SK-N-SH treated with all-trans-retinoic acid at 6 μM for 48 hours (cell line): ENCODE measurements around the gene IL18.

ENCODE experiments used
- ATAC-seq: fragments of 200-7000 bp; cut with Tn5 transposase; 3 replicates; pipeline ENCODE4 v1.9.1; 2020; ENCODE audit warnings: mild to moderate bottlenecking, moderate library complexity
- BACH2 ChIP-seq: fragments of 250-450 bp; sonication (Bioruptor Pico); IDR thresholded peaks from 2 replicates; pipeline ENCODE4 v1.9.0; 2021; ENCODE audit warnings: mild to moderate bottlenecking, borderline replicate concordance
- CSDC2 ChIP-seq: fragments of 250-450 bp; sonication (Bioruptor Pico); IDR thresholded peaks from 2 replicates; pipeline ENCODE4 v1.5.0; 2020; ENCODE audit warnings: mild to moderate bottlenecking, moderate library complexity
- ESRRG ChIP-seq: fragments of 250-450 bp; sonication (Bioruptor Pico); IDR thresholded peaks from 2 replicates; pipeline ENCODE4 v1.6.1; 2021; ENCODE audit warnings: mild to moderate bottlenecking
- GLIS3 ChIP-seq: fragments of 250-450 bp; sonication (Bioruptor Pico); IDR thresholded peaks from 2 replicates; pipeline ENCODE4 v1.5.0; 2020; ENCODE audit warnings: mild to moderate bottlenecking, moderate library complexity
- ISL1 ChIP-seq: fragments of 250-450 bp; sonication (Bioruptor Pico); IDR thresholded peaks from 2 replicates; pipeline ENCODE4 v2.1.2; 2022; ENCODE audit warnings: mild to moderate bottlenecking, moderate library complexity
- OSR1 ChIP-seq: fragments of 250-450 bp; sonication (Bioruptor Pico); IDR thresholded peaks from 2 replicates; pipeline ENCODE4 v1.8.0; 2022; ENCODE audit warnings: moderate library complexity, mild to moderate bottlenecking, inconsistent platforms
- PATZ1 ChIP-seq: fragments of 250-450 bp; sonication (Bioruptor Pico); IDR thresholded peaks from 2 replicates; pipeline ENCODE4 v1.8.0; 2020; ENCODE audit warnings: mild to moderate bottlenecking, moderate library complexity, borderline replicate concordance
- PPARA ChIP-seq: fragments of 250-450 bp; sonication (Bioruptor Pico); IDR thresholded peaks from 2 replicates; pipeline ENCODE4 v1.5.0; 2020; ENCODE audit warnings: mild to moderate bottlenecking, borderline replicate concordance
- RARB ChIP-seq: fragments of 250-450 bp; sonication (Bioruptor Pico); IDR thresholded peaks from 2 replicates; pipeline ENCODE4 v1.8.0; 2021; ENCODE audit warnings: mild to moderate bottlenecking, moderate library complexity
- SNAI2 ChIP-seq: fragments of 250-450 bp; sonication (Bioruptor Pico); IDR thresholded peaks from 2 replicates; pipeline ENCODE4 v1.5.0; 2020; ENCODE audit warnings: mild to moderate bottlenecking, moderate library complexity
- TCF4 ChIP-seq: fragments of 250-450 bp; sonication (Bioruptor Pico); IDR thresholded peaks from 2 replicates; pipeline ENCODE4 v1.8.0; 2021; ENCODE audit warnings: mild to moderate bottlenecking, moderate library complexity, borderline replicate concordance
- TSHZ2 ChIP-seq: fragments of 250-450 bp; sonication (Bioruptor Pico); IDR thresholded peaks from 2 replicates; pipeline ENCODE4 v1.5.0; 2020; ENCODE audit warnings: mild to moderate bottlenecking, moderate library complexity
- ZC3H10 ChIP-seq: fragments of 250-450 bp; sonication (Bioruptor Pico); IDR thresholded peaks from 2 replicates; pipeline ENCODE4 v1.5.1; 2021; ENCODE audit warnings: mild to moderate bottlenecking, moderate library complexity
- ZFP3 ChIP-seq: fragments of 250-450 bp; sonication (Bioruptor Pico); IDR thresholded peaks from 2 replicates; pipeline ENCODE4 v1.5.0; 2020; ENCODE audit warnings: mild to moderate bottlenecking, moderate library complexity
- ZFP30 ChIP-seq: fragments of 450-650 bp; formaldehyde crosslinking; IDR thresholded peaks from 2 replicates; pipeline ENCODE4 v1.5.0; 2022; ENCODE audit warnings: mild to moderate bottlenecking, moderate library complexity
- ZNF565 ChIP-seq: fragments of 450-650 bp; formaldehyde crosslinking; conservative IDR thresholded peaks from 2 replicates; pipeline ENCODE4 v1.5.0; 2020; ENCODE audit warnings: low read depth, mild to moderate bottlenecking, moderate library complexity
- ZNF70 ChIP-seq: fragments of 450-650 bp; formaldehyde crosslinking; IDR thresholded peaks from 2 replicates; pipeline ENCODE4 v1.5.0; 2020; ENCODE audit warnings: mild to moderate bottlenecking, moderate library complexity
- ZNF8 ChIP-seq: fragments of 450-650 bp; formaldehyde crosslinking; IDR thresholded peaks from 2 replicates; pipeline ENCODE4 v1.5.0; 2020; ENCODE audit warnings: mild to moderate bottlenecking, moderate library complexity
- TF ChIP-seq, protein P1 (sequence below): fragments of 250-450 bp; sonication (Bioruptor Pico); IDR thresholded peaks from 2 replicates; pipeline ENCODE4 v1.5.1; 2021; ENCODE audit warnings: mild to moderate bottlenecking, moderate library complexity
- TF ChIP-seq, protein P2 (sequence below): fragments of 250-450 bp; sonication (Bioruptor Pico); IDR thresholded peaks from 2 replicates; pipeline ENCODE4 v1.8.0; 2021; ENCODE audit warnings: low read depth, mild to moderate bottlenecking, moderate library complexity, borderline replicate concordance
- TF ChIP-seq, protein P3 (sequence below): fragments of 250-450 bp; sonication (Bioruptor Pico); IDR thresholded peaks from 2 replicates; pipeline ENCODE4 v1.5.1; 2020; ENCODE audit warnings: low read depth, mild to moderate bottlenecking, moderate library complexity

The IL18 gene

DNA sequence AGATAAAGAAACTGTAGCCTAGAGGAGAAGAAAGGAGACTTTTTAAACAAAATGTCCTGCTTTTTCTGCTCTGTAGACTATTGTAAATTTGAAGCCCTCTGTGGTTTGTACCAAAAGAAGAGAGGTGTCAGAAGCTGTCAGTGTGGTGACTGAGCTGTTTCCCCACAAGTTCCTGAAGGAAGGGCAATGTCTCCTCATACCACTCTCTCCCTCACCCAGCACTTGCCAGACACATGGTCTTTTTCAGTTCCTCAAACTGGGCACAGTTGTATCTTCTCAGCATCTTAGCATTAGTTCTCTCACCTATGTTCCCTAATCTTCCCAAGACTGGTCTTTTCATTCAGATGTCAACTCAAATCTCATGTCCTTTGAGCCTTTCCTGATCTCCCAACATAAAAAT, 15.7 kb upstream of the IL18 start:
- TF ChIP-seq, protein P1, sequence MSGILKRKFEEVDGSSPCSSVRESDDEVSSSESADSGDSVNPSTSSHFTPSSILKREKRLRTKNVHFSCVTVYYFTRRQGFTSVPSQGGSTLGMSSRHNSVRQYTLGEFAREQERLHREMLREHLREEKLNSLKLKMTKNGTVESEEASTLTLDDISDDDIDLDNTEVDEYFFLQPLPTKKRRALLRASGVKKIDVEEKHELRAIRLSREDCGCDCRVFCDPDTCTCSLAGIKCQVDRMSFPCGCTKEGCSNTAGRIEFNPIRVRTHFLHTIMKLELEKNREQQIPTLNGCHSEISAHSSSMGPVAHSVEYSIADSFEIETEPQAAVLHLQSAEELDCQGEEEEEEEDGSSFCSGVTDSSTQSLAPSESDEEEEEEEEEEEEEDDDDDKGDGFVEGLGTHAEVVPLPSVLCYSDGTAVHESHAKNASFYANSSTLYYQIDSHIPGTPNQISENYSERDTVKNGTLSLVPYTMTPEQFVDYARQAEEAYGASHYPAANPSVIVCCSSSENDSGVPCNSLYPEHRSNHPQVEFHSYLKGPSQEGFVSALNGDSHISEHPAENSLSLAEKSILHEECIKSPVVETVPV (CRISPR knock-in tag): no peak
- TF ChIP-seq CSDC2 (CRISPR knock-in tag): no peak
- TF ChIP-seq PPARA (CRISPR knock-in tag): no peak
- no peak for TF ChIP-seq GLIS3 (CRISPR knock-in tag)
- TF ChIP-seq, protein P2, sequence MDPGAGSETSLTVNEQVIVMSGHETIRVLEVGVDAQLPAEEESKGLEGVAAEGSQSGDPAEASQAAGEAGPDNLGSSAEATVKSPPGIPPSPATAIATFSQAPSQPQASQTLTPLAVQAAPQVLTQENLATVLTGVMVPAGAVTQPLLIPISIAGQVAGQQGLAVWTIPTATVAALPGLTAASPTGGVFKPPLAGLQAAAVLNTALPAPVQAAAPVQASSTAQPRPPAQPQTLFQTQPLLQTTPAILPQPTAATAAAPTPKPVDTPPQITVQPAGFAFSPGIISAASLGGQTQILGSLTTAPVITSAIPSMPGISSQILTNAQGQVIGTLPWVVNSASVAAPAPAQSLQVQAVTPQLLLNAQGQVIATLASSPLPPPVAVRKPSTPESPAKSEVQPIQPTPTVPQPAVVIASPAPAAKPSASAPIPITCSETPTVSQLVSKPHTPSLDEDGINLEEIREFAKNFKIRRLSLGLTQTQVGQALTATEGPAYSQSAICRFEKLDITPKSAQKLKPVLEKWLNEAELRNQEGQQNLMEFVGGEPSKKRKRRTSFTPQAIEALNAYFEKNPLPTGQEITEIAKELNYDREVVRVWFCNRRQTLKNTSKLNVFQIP: no peak
- no peak for TF ChIP-seq ZNF8
- TF ChIP-seq BACH2 (CRISPR knock-in tag): no peak
- TF ChIP-seq, protein P3, sequence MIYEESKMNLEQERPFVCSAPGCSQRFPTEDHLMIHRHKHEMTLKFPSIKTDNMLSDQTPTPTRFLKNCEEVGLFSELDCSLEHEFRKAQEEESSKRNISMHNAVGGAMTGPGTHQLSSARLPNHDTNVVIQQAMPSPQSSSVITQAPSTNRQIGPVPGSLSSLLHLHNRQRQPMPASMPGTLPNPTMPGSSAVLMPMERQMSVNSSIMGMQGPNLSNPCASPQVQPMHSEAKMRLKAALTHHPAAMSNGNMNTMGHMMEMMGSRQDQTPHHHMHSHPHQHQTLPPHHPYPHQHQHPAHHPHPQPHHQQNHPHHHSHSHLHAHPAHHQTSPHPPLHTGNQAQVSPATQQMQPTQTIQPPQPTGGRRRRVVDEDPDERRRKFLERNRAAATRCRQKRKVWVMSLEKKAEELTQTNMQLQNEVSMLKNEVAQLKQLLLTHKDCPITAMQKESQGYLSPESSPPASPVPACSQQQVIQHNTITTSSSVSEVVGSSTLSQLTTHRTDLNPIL (CRISPR knock-in tag): no peak
- TF ChIP-seq ISL1 (CRISPR knock-in tag): no peak
- TF ChIP-seq ZNF565 (CRISPR knock-in tag): no peak
- TF ChIP-seq SNAI2 (CRISPR knock-in tag): no peak
- no peak for TF ChIP-seq PATZ1
- no peak for TF ChIP-seq OSR1 (CRISPR knock-in tag)
- no peak for TF ChIP-seq ZFP3 (CRISPR knock-in tag)
- ATAC-seq: no peak

GRCh38 chr11:112178936-112179335, 15.0 kb upstream of the IL18 start:
- TF ChIP-seq, protein P1 (CRISPR knock-in tag): no peak
- no peak for TF ChIP-seq ESRRG (CRISPR knock-in tag)
- TF ChIP-seq ZNF70 (CRISPR knock-in tag): no peak
- no peak for TF ChIP-seq RARB (CRISPR knock-in tag)
- no peak for TF ChIP-seq SNAI2 (CRISPR knock-in tag)
- TF ChIP-seq, protein P2: no peak
- TF ChIP-seq ZFP30 (CRISPR knock-in tag): no peak
- no peak for TF ChIP-seq PATZ1
- no peak for ATAC-seq

DNA sequence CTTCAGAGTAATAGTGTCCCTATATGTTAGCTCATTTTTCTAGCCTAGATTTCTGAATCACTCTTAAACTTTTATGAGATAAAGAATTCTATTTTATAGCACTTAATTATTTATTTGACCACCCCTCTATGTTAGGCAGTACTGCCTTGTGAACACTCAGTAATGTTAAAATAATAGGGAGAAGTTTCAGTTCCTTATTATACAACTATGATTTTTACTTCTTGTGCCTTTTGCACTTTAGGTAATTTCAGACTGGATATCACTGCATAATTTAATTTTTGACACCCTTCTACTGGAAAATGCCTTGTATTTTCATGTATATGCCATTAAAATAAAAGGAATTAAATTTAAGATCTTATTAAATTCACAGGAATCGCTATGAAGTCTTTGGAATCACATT, 14.5 kb upstream of the IL18 start:
- ATAC-seq: no peak
- TF ChIP-seq TCF4 (CRISPR knock-in tag) (no peak), GLIS3 (CRISPR knock-in tag) (no peak), ZC3H10 (CRISPR knock-in tag) (no peak), PPARA (CRISPR knock-in tag) (no peak), ZNF70 (CRISPR knock-in tag) (no peak), TSHZ2 (CRISPR knock-in tag) (no peak), ZFP30 (CRISPR knock-in tag) (no peak), RARB (CRISPR knock-in tag) (no peak)
- TF ChIP-seq, protein P3 (CRISPR knock-in tag): no peak
- TF ChIP-seq, protein P1 (CRISPR knock-in tag): no peak
